ENCODE data around the gene VIP.
"Not testable (repeated sequence)": the region's sequence is repeated elsewhere in the genome, so short reads cannot be mapped to it uniquely, and the experiment has no call there.

VIP gene

DNA sequence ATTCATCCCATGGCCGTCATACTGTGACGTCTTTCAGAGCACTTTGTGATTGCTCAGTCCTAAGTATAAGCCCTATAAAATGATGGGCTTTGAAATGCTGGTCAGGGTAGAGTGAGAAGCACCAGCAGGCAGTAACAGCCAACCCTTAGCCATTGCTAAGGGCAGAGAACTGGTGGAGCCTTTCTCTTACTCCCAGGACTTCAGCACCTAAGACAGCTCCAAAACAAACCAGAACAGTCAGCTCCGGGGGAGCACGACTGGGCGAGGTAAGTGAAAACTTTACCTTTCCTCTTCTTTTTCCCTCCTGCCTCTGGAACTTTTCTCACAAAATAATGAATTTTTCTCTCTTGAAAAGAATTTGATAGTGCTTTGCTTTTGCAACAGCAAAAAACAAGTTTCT lies at the start of gene VIP:
TSS of gene VIP (plus strand) at position 104 of the 400 bp plus-strand sequence. CDS start 1,381 bp downstream, outside the sequence.
- Histone ChIP-seq H3K4me1 (ENCODE audit: control insufficient read depth, low read depth, low read length) (no peaks in the 10 kb centered on the region), H3K36me3 (ENCODE audit: control insufficient read depth, low read depth, low read length) (no peaks in the 10 kb centered on the region), H3K9ac (ENCODE audit: low read length) (no peak within 1 kb of the TSS), H3K9me3 (ENCODE audit: control insufficient read depth, low read depth, low read length) (no peaks in the 10 kb centered on the region), H3K4me3 (ENCODE audit: low read length) (no peak within 1 kb of the TSS), H3K27ac (ENCODE audit: low read length) (no peak within 1 kb of the TSS), H3K27me3 (ENCODE audit: control insufficient read depth, insufficient read depth, low read length) (no peaks in the 10 kb centered on the region)

- Histone ChIP-seq H3K9me3 (ENCODE audit: control insufficient read depth, low read depth, low read length) (no peaks in the 10 kb centered on the region), H3K4me3 (ENCODE audit: low read length) (no peak overlapping the region), H3K4me1 (ENCODE audit: control insufficient read depth, low read depth, low read length) (no peaks in the 10 kb centered on the region), H3K36me3 (ENCODE audit: control insufficient read depth, low read depth, low read length) (no peaks in the 10 kb centered on the region), H3K27me3 (ENCODE audit: control insufficient read depth, insufficient read depth, low read length) (no peaks in the 10 kb centered on the region), H3K9ac (ENCODE audit: low read length) (no peak overlapping the region), H3K27ac (ENCODE audit: low read length) (no peak overlapping the region)
These were observed 49.3 kb upstream of the VIP start for GRCh38 chr6:152701081-152701862.

DNA sequence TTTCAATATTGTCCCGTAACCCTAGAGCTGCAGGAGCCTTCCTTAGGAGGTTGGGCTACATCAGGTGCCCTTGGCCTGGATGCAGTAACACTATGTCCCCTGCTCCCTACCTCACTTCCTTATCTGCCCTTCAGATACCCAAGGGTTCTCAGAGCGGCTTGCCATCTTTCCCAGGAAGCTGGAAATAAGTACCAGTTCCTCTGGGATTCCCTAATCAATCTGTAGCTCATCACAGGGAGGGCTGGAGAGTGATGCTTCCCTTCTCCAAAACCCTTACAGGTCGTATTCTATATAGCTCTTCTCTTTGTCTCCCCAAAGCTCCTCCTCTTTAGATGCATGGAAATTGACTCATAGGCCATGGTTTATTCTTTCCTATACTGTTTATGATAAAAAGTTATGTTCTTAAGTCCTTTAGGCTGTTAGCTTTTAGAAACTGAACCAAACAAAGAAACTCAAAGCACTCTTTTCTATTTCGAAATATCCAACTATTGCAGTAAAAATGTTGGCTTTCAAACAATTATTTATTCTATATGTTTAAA lies 48.7 kb upstream of the VIP start:
- Histone ChIP-seq H3K4me1 (ENCODE audit: control insufficient read depth, low read depth, low read length) (no peaks in the 10 kb centered on the region), H3K9me3 (ENCODE audit: control insufficient read depth, low read depth, low read length) (no peaks in the 10 kb centered on the region), H3K9ac (ENCODE audit: low read length) (no peak overlapping the region), H3K27ac (ENCODE audit: low read length) (no peak overlapping the region), H3K4me3 (ENCODE audit: low read length) (no peak overlapping the region), H3K36me3 (ENCODE audit: control insufficient read depth, low read depth, low read length) (no peaks in the 10 kb centered on the region), H3K27me3 (ENCODE audit: control insufficient read depth, insufficient read depth, low read length) (no peaks in the 10 kb centered on the region)

- not testable (repeated sequence) for H3K9me3 ChIP-seq (ENCODE audit: control insufficient read depth, low read depth, low read length); H3K36me3 ChIP-seq (ENCODE audit: control insufficient read depth, low read depth, low read length); H3K27ac ChIP-seq (ENCODE audit: low read length)
These were observed 46.8 kb upstream of the VIP start for GRCh38 chr6:152703750-152704149.

GRCh38 chr6:152705327-152705726 lies 45.3 kb upstream of the VIP start:
- H3K4me3 ChIP-seq (ENCODE audit: low read length): no peak overlapping the region
- H3K4me1 ChIP-seq (ENCODE audit: control insufficient read depth, low read depth, low read length): no peaks in the 10 kb centered on the region
- peaks cover 5% of the 10 kb centered on the region for H3K9me3 ChIP-seq (ENCODE audit: control insufficient read depth, low read depth, low read length)
- no peaks in the 10 kb centered on the region for H3K27me3 ChIP-seq (ENCODE audit: control insufficient read depth, insufficient read depth, low read length)
- no peak overlapping the region for H3K9ac ChIP-seq (ENCODE audit: low read length)
- H3K27ac ChIP-seq (ENCODE audit: low read length): no peak overlapping the region
- no peaks in the 10 kb centered on the region for H3K36me3 ChIP-seq (ENCODE audit: control insufficient read depth, low read depth, low read length)

More at GRCh38 chr6:152703750-152704149, 46.8 kb upstream of the VIP start:
- not testable (repeated sequence) for H3K4me1 ChIP-seq (ENCODE audit: control insufficient read depth, low read depth, low read length); H3K4me3 ChIP-seq (ENCODE audit: low read length); H3K9ac ChIP-seq (ENCODE audit: low read length); H3K27me3 ChIP-seq (ENCODE audit: control insufficient read depth, insufficient read depth, low read length)

DNA sequence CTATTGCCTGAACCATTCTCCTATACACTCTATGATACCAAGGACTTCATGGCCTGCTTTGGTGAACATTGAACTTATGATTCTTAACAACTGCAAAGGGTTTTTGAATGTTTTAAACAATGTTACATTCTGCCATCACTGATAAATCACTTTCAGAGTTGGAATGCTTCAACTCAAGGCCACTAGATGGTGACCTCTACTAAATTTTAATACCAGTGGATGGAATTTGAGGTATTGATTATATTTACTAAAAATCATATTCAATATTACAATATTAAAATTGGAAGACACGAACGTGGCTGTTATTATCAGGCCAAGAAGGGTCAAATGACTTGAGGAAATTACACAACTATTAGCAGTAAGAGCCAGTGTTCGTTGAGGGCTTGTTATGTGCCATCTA lies 34.3 kb upstream of the VIP start:
- H3K27me3 ChIP-seq (ENCODE audit: control insufficient read depth, insufficient read depth, low read length): no peaks in the 10 kb centered on the region
- H3K4me3 ChIP-seq (ENCODE audit: low read length): no peak overlapping the region
- H3K4me1 ChIP-seq (ENCODE audit: control insufficient read depth, low read depth, low read length): no peaks in the 10 kb centered on the region
- no peaks in the 10 kb centered on the region for H3K36me3 ChIP-seq (ENCODE audit: control insufficient read depth, low read depth, low read length)
- no peak overlapping the region for H3K27ac ChIP-seq (ENCODE audit: low read length)
- no peak overlapping the region for H3K9ac ChIP-seq (ENCODE audit: low read length)
- peaks cover 5% of the 10 kb centered on the region for H3K9me3 ChIP-seq (ENCODE audit: control insufficient read depth, low read depth, low read length)

DNA sequence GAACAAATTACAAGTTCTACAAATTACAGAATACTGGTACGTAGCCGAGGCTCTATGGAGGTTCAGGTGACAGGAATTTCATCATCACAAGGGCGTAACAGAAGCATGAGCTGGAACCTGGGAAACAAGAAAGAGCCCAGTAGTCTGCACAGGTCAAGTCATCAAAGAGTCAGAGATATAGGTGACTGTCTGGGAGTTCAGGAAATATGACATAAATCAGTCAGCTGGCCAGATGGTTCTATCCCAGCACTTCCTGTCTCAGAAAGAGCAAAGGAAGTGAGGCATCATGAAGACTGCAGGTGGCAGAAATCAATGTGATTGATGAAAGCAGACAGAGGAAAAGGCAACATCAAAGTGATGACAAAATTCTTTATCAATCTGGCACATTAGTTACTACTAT lies 29.6 kb upstream of the VIP start:
- Histone ChIP-seq H3K27me3 (ENCODE audit: control insufficient read depth, insufficient read depth, low read length) (no peaks in the 10 kb centered on the region), H3K9ac (ENCODE audit: low read length) (no peak overlapping the region), H3K27ac (ENCODE audit: low read length) (no peak overlapping the region), H3K4me1 (ENCODE audit: control insufficient read depth, low read depth, low read length) (no peaks in the 10 kb centered on the region), H3K9me3 (ENCODE audit: control insufficient read depth, low read depth, low read length) (no peaks in the 10 kb centered on the region), H3K36me3 (ENCODE audit: control insufficient read depth, low read depth, low read length) (no peaks in the 10 kb centered on the region), H3K4me3 (ENCODE audit: low read length) (no peak overlapping the region)

- H3K36me3 ChIP-seq (ENCODE audit: control insufficient read depth, low read depth, low read length): no peaks in the 10 kb centered on the region
- H3K4me1 ChIP-seq (ENCODE audit: control insufficient read depth, low read depth, low read length): no peaks in the 10 kb centered on the region
- no peaks in the 10 kb centered on the region for H3K9me3 ChIP-seq (ENCODE audit: control insufficient read depth, low read depth, low read length)
- no peak overlapping the region for H3K9ac ChIP-seq (ENCODE audit: low read length)
- no peak overlapping the region for H3K4me3 ChIP-seq (ENCODE audit: low read length)
- no peak overlapping the region for H3K27ac ChIP-seq (ENCODE audit: low read length)
- H3K27me3 ChIP-seq (ENCODE audit: control insufficient read depth, insufficient read depth, low read length): no peaks in the 10 kb centered on the region
These were observed 28.6 kb upstream of the VIP start for GRCh38 chr6:152721956-152722355.

DNA sequence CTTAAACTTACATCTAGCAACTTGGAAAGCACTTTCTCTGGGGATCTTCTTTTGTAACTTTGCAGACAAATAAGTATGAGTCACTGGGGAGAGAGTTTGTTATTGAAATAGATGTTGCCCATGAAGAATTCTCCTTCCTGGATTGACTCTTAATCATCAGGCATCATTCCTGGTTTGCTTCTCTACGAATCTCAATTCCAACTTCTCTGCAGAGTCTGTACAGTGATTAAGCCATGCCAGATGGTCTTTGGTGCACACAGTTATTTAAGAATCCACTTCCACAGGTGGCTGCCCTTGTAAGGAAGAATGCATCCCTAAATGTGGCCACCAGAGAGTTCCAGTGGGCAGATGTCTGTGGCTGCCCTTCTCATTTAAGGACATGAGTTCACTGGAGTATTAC lies 27.2 kb upstream of the VIP start:
- Histone ChIP-seq H3K36me3 (ENCODE audit: control insufficient read depth, low read depth, low read length) (no peaks in the 10 kb centered on the region), H3K4me1 (ENCODE audit: control insufficient read depth, low read depth, low read length) (no peaks in the 10 kb centered on the region), H3K9me3 (ENCODE audit: control insufficient read depth, low read depth, low read length) (no peaks in the 10 kb centered on the region), H3K27ac (ENCODE audit: low read length) (no peak overlapping the region), H3K4me3 (ENCODE audit: low read length) (no peak overlapping the region), H3K27me3 (ENCODE audit: control insufficient read depth, insufficient read depth, low read length) (no peaks in the 10 kb centered on the region), H3K9ac (ENCODE audit: low read length) (no peak overlapping the region)

GRCh38 chr6:152726313-152726712 lies 24.3 kb upstream of the VIP start:
- Histone ChIP-seq H3K4me1 (ENCODE audit: control insufficient read depth, low read depth, low read length) (no peaks in the 10 kb centered on the region), H3K27ac (ENCODE audit: low read length) (no peak overlapping the region), H3K9ac (ENCODE audit: low read length) (no peak overlapping the region), H3K36me3 (ENCODE audit: control insufficient read depth, low read depth, low read length) (no peaks in the 10 kb centered on the region), H3K27me3 (ENCODE audit: control insufficient read depth, insufficient read depth, low read length) (no peaks in the 10 kb centered on the region), H3K9me3 (ENCODE audit: control insufficient read depth, low read depth, low read length) (no peaks in the 10 kb centered on the region), H3K4me3 (ENCODE audit: low read length) (no peak overlapping the region)

GRCh38 chr6:152727507-152727906 lies 23.1 kb upstream of the VIP start:
- Histone ChIP-seq H3K4me3 (ENCODE audit: low read length) (no peak overlapping the region), H3K4me1 (ENCODE audit: control insufficient read depth, low read depth, low read length) (no peaks in the 10 kb centered on the region), H3K9me3 (ENCODE audit: control insufficient read depth, low read depth, low read length) (no peaks in the 10 kb centered on the region), H3K27me3 (ENCODE audit: control insufficient read depth, insufficient read depth, low read length) (no peaks in the 10 kb centered on the region), H3K36me3 (ENCODE audit: control insufficient read depth, low read depth, low read length) (no peaks in the 10 kb centered on the region), H3K9ac (ENCODE audit: low read length) (no peak overlapping the region), H3K27ac (ENCODE audit: low read length) (no peak overlapping the region)

GRCh38 chr6:152734630-152735029 lies 16.0 kb upstream of the VIP start:
- H3K27ac ChIP-seq (ENCODE audit: low read length): no peak overlapping the region
- H3K9ac ChIP-seq (ENCODE audit: low read length): no peak overlapping the region
- H3K4me1 ChIP-seq (ENCODE audit: control insufficient read depth, low read depth, low read length): no peaks in the 10 kb centered on the region
- no peaks in the 10 kb centered on the region for H3K36me3 ChIP-seq (ENCODE audit: control insufficient read depth, low read depth, low read length)
- H3K9me3 ChIP-seq (ENCODE audit: control insufficient read depth, low read depth, low read length): no peaks in the 10 kb centered on the region
- no peak overlapping the region for H3K4me3 ChIP-seq (ENCODE audit: low read length)
- H3K27me3 ChIP-seq (ENCODE audit: control insufficient read depth, insufficient read depth, low read length): no peaks in the 10 kb centered on the region

Measured in iPS-18a (cell line).